GM12878 (cell line): ENCODE data around the gene MALSU1. TPM values are rescaled to one million over a fixed set of nuclear protein-coding genes. Genes with fewer than 3 reads are reported as not detected.

Experiments used
- ATAC-seq: fragments of 200-7000 bp; cut with Tn5 transposase; 3 replicates; pipeline ENCODE4 v1.9.1; 2020; ENCODE audit warnings: mild to moderate bottlenecking, moderate library complexity
- BruUV-seq: library from RNA; stranded (reverse); fragments of 400-500 nt; replicated peaks from 2 replicates; lab custom pipeline; 2021; lab: Mats Ljungman, UMichigan
- CTCF ChIA-PET: fragments of 300-600 bp; sonication (Branson Sonifier 250); formaldehyde crosslinking; extraction: SDS; loops from one replicate; lab custom pipeline; 2021; ENCODE audit warnings: inconsistent platforms; lab: Yijun Ruan, JAX
- POLR2A ChIA-PET: fragments of 350-600 bp; formaldehyde crosslinking; extraction: SDS; loops from one replicate; lab custom pipeline; 2021; ENCODE audit warnings: inconsistent platforms; lab: Charles Lee
- RAD21 ChIA-PET: fragments of 300-600 bp; sonication (Branson Sonifier 250); formaldehyde crosslinking; loops from one replicate; lab custom pipeline; 2023; ENCODE audit warnings: antibody characterized with exemption; ENCODE audit not compliant: unreplicated experiment; lab: Charles Lee
- SMC1A ChIA-PET: fragments of 300-600 bp; sonication (Branson Sonifier 250); formaldehyde crosslinking; loops from one replicate; lab custom pipeline; 2023; ENCODE audit not compliant: unreplicated experiment, uncharacterized antibody; lab: Charles Lee
- DNase-seq: peaks from one replicate; pipeline ENCODE4 v3.0.0-alpha.2; 2011; ENCODE audit warnings: low read depth, low spot score
- FAIRE-seq: peaks from 3 replicates; lab custom pipeline; 2011; peaks lifted over from hg19 to GRCh38; lab: Jason Lieb, UNC
- H2AFZ ChIP-seq: 2 replicates; pipeline ENCODE4 v1.6.0; 2011; ENCODE audit warnings: low read depth, low read length, control low read depth; ENCODE audit not compliant: control insufficient read depth
- H3K27ac ChIP-seq: 2 replicates; pipeline ENCODE4 v1.5.1; 2011; ENCODE audit warnings: control low read depth; ENCODE audit not compliant: control insufficient read depth, insufficient read depth
- H3K27me3 ChIP-seq, 2 experiments: replicated peaks in 1 of 2; 2 replicates each; pipeline versions ENCODE4 v1.6.0 to v1.6.1; 2011; ENCODE audit warnings: low read length in 1 of 2; ENCODE audit not compliant: control insufficient read depth in 2 of 2, insufficient read depth in 2 of 2
- H3K36me3 ChIP-seq, 2 experiments: 2 replicates each; pipeline ENCODE4 v1.5.1; 2011; ENCODE audit warnings: low read length in 1 of 2; ENCODE audit not compliant: control insufficient read depth in 2 of 2, insufficient read depth in 2 of 2
- H3K4me1 ChIP-seq: 2 replicates; pipeline ENCODE4 v1.6.1; 2011; ENCODE audit warnings: mild to moderate bottlenecking, low read length, moderate library complexity, mixed read lengths; ENCODE audit not compliant: control insufficient read depth, insufficient read depth
- H3K4me2 ChIP-seq: 2 replicates; pipeline ENCODE4 v1.6.0; 2011; ENCODE audit warnings: control low read depth; ENCODE audit not compliant: control insufficient read depth, insufficient read depth
- H3K4me3 ChIP-seq: fragments of 200-600 bp; sonication (generic); 2 replicates; pipeline ENCODE4 v1.5.1; 2016
- H3K79me2 ChIP-seq: 2 replicates; pipeline ENCODE4 v1.6.0; 2011; ENCODE audit warnings: low read length; ENCODE audit not compliant: control insufficient read depth, insufficient read depth
- H3K9ac ChIP-seq: 2 replicates; pipeline ENCODE4 v1.8.0; 2011; ENCODE audit warnings: low read length, control low read depth, mixed read lengths; ENCODE audit not compliant: control insufficient read depth, insufficient read depth
- H3K9me3 ChIP-seq: replicated peaks from 3 replicates; pipeline ENCODE4 v1.5.1; 2011; ENCODE audit warnings: mild to moderate bottlenecking, low read length; ENCODE audit not compliant: control insufficient read depth, insufficient read depth
- H4K20me1 ChIP-seq: 2 replicates; pipeline ENCODE4 v1.6.0; 2011; ENCODE audit not compliant: control insufficient read depth, insufficient read depth
- EGR1 ChIP-seq, 2 experiments: IDR thresholded peaks; 1 replicate in 1 of 2; 2 replicates in 1 of 2; pipeline ENCODE4 v1.6.1; 2011 to 2012; ENCODE audit warnings: low read depth in 2 of 2, low read length in 2 of 2, borderline replicate concordance in 1 of 2, mild to moderate bottlenecking in 1 of 2, moderate library complexity in 1 of 2
- NR2F1 ChIP-seq: fragments of 450-650 bp; conservative IDR thresholded peaks from 2 replicates; pipeline ENCODE4 v1.6.1; 2017; ENCODE audit warnings: mild to moderate bottlenecking
- RAD21 ChIP-seq: IDR thresholded peaks from 2 replicates; pipeline ENCODE4 v1.6.1; 2011; ENCODE audit warnings: mild to moderate bottlenecking, low read depth, low read length, moderate library complexity; ENCODE audit not compliant: insufficient read depth
- RUNX3 ChIP-seq: IDR thresholded peaks from 2 replicates; pipeline ENCODE4 v1.6.1; 2012; ENCODE audit warnings: low read length, inconsistent platforms
- WGBS: methylation state at CpG from one replicate; pipeline ENCODE4 v1.1.6; 2016; ENCODE audit warnings: low lambda C conversion rate; ENCODE audit not compliant: insufficient replicate concordance, insufficient coverage; ENCODE audit errors: missing lambda C conversion rate; 5-methylcytosine and 5-hydroxymethylcytosine counted together
- in situ Hi-C: fragments of 300-500 bp; cut with MboI; formaldehyde crosslinking; loops from 9 replicates; pipeline ENCODE4 v1.14.3; 2018; ENCODE audit warnings: mixed read lengths
- intact Hi-C: fragments of 100-400 bp; cut with micrococcal nuclease; formaldehyde crosslinking; loops from one replicate; pipeline ENCODE4 v1.14.2; 2022; ENCODE audit not compliant: unreplicated experiment
- polyA plus RNA-seq, 11 experiments: library from polyadenylated mRNA; depleted of rRNA in 4 of 11; unstranded in 6 of 11; stranded (reverse) in 5 of 11; fragments of >200 nt; fragmentation: Nextera tagmentation in 4 of 11; fragmentation: Illumina TruSeq in 1 of 11; extraction: Ambion mirVana in 4 of 11; extraction: Trizol in 1 of 11; gene quantifications; 1 replicate in 1 of 11; 2 replicates in 10 of 11; pipeline versions ENCODE4 v1.2.1 to v1.2.3, GENCODE V29; 2011 to 2016; ENCODE audit warnings: inconsistent platforms in 2 of 11, missing spikeins in 2 of 11, low read depth in 1 of 11
- total RNA-seq, 4 experiments: library from RNA; depleted of rRNA in 3 of 4; stranded (reverse); fragments of >200 nt in 3 of 4; fragmentation: Illumina TruSeq in 1 of 4; extraction: Trizol in 1 of 4; gene quantifications; 2 replicates each; pipeline versions ENCODE4 v1.2.1 to v1.2.3, GENCODE V29; 2013 to 2021
- TF ChIP-seq, protein P1 (sequence below), 3 experiments: IDR thresholded peaks in 2 of 3; conservative IDR thresholded peaks in 1 of 3; 2 replicates each; pipeline ENCODE4 v1.5.1; 2011; ENCODE audit warnings: low read depth in 3 of 3, low read length in 3 of 3, mild to moderate bottlenecking in 3 of 3, control low read depth in 2 of 3, moderate library complexity in 2 of 3, inconsistent platforms in 1 of 3, mixed read lengths in 1 of 3; ENCODE audit not compliant: control insufficient read depth in 2 of 3, insufficient read depth in 1 of 3; ENCODE audit errors: extremely low read depth in 1 of 3

The MALSU1 gene
- total and polyA plus RNA-seq, 10 of the 15 experiments (the other 5 are each of a cell fraction or from before 2014, with no cell fraction given): 8.5 to 159 (median 73.7) TPM

- TF ChIP-seq NR2F1: no peak
- TF ChIP-seq, all 136 proteins: peak for 0
Observed at GRCh38 chr7:23275912-23276311, 23.2 kb upstream of the MALSU1 start (continued).

DNA sequence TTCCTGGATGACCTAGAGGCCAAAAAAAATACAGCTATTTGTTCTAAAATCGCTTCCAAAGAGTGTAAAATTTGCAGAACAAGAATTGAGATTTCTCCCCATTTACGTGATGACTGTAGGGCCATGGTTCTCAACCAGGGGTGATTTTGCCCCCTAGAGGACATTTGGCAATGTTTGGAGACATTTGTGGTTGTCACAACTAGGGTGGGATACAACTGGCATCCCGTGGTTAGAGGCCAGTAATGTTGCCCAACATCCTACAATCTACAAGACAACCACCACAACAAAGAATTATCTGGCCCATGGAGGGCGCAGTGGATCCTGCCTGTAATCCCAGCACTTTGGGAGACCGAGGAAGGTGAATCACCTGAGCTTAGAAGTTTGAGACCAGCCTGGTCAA lies 22.8 kb upstream of the MALSU1 start:
- FAIRE-seq (no peak), DNase-seq (no peak), ATAC-seq (peak; percentile 37)
- BruUV-seq: no TSS peak
- ChIA-PET RAD21 (interaction anchor here (0.6 to 1.8 kb wide), 5 partner anchors 8 to 270 kb away, joined by 3 to 6 read pairs (median 3); no protein-coding TSS in a partner anchor), SMC1A (interaction anchor here (0.7 to 2.5 kb wide), 16 partner anchors 12 to 434 kb away, joined by 3 to 8 read pairs (median 5); partner anchors contain the start of gene STK31), POLR2A (interaction anchor here (0.6 to 0.9 kb wide), 2 partner anchors 17 to 410 kb away, joined by 3 read pairs; no protein-coding TSS in a partner anchor), CTCF (interaction anchor here (0.8 to 7.2 kb wide), 27 partner anchors 9 to 437 kb away, joined by 3 to 77 read pairs (median 4); partner anchors contain the start of genes MALSU1 and NUP42)
- Histone ChIP-seq H3K27ac (no peak overlapping the region), H4K20me1 (no peaks in the 10 kb centered on the region), H3K79me2 (peaks cover 10% of the 10 kb centered on the region), H3K4me1 (peaks cover 3% of the 10 kb centered on the region; the same call in 1 of the 2 replicates), H3K4me3 (no peak overlapping the region), H3K9ac (no peak overlapping the region), H3K9me3 (no peaks in the 10 kb centered on the region), H2AFZ (no peak overlapping the region), H3K36me3 (no peaks in the 10 kb centered on the region), H3K4me2 (no peak overlapping the region), H3K27me3 (no peaks in the 10 kb centered on the region)
- 73% methylated on average over 5 of the region's 5 CpGs for WGBS
- in situ Hi-C loops (no loop called here), intact Hi-C loops (no loop called here)
- no peak for TF ChIP-seq EGR1 (IDR thresholded peaks at IDR 0.05; ENCODE audit: borderline replicate concordance in 1 of 2, low read depth in 2 of 2, low read length in 2 of 2)
- no peak; the same call in 1 of the 2 replicates for TF ChIP-seq RAD21
- TF ChIP-seq, protein P1, sequence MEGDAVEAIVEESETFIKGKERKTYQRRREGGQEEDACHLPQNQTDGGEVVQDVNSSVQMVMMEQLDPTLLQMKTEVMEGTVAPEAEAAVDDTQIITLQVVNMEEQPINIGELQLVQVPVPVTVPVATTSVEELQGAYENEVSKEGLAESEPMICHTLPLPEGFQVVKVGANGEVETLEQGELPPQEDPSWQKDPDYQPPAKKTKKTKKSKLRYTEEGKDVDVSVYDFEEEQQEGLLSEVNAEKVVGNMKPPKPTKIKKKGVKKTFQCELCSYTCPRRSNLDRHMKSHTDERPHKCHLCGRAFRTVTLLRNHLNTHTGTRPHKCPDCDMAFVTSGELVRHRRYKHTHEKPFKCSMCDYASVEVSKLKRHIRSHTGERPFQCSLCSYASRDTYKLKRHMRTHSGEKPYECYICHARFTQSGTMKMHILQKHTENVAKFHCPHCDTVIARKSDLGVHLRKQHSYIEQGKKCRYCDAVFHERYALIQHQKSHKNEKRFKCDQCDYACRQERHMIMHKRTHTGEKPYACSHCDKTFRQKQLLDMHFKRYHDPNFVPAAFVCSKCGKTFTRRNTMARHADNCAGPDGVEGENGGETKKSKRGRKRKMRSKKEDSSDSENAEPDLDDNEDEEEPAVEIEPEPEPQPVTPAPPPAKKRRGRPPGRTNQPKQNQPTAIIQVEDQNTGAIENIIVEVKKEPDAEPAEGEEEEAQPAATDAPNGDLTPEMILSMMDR (IDR thresholded peaks at IDR 0.05 in 2 of 3, conservative IDR thresholded peaks at IDR 0.05 in 1 of 3; ENCODE audit: control insufficient read depth in 2 of 3, extremely low read depth in 1 of 3, insufficient read depth in 1 of 3, low read depth in 3 of 3, low read length in 3 of 3): peak; percentile 24 to 40 (median 26); a peak in 3 of 6 replicates
- 0 out of 2 replicates have a peak, but pooled peaks have one; percentile 31 for TF ChIP-seq RUNX3
